Vagina (tissue), 2 donors: Measurements from ENCODE around the gene STEAP1B. TPM values are rescaled to one million over a fixed set of nuclear protein-coding genes. Genes with fewer than 3 reads are reported as not detected.
A peak's percentile ranks its signal among the peaks of the same experiment; 100 is the strongest.

Experiments
- DNase-seq, 2 donors: peaks; one replicate each; pipeline ENCODE4 v3.0.0-alpha.2; 2017; ENCODE audit errors: extremely low spot score in 2 of 2
- H3K27ac ChIP-seq: fragments of 200-600 bp; sonication (generic); one replicate; pipeline ENCODE4 v1.5.1; 2019
- H3K27me3 ChIP-seq: fragments of 200-600 bp; sonication (generic); one replicate; pipeline ENCODE4 v1.5.1; 2019
- H3K36me3 ChIP-seq, 2 donors: fragments of 200-600 bp; sonication (generic); one replicate each; pipeline ENCODE4 v1.5.1; 2017 to 2019
- H3K4me1 ChIP-seq: fragments of 200-600 bp; sonication (generic); one replicate; pipeline ENCODE4 v1.5.1; 2019
- H3K4me3 ChIP-seq, 2 donors: fragments of 200-600 bp; sonication (generic); 1 replicate in 1 of 2; 2 replicates in 1 of 2; pipeline ENCODE4 v1.5.1; 2016 to 2019
- H3K9me3 ChIP-seq: fragments of 200-600 bp; sonication (generic); one replicate; pipeline ENCODE4 v1.5.1; 2019
- POLR2A ChIP-seq, 2 donors: fragments of 450-650 bp; IDR thresholded peaks; one replicate each; pipeline ENCODE4 v1.6.1; 2017; ENCODE audit warnings: antibody characterized with exemption in 2 of 2, mild to moderate bottlenecking in 2 of 2, moderate library complexity in 2 of 2
- POLR2AphosphoS5 ChIP-seq, 2 donors: sonication (generic); formaldehyde crosslinking; IDR thresholded peaks; one replicate each; pipeline ENCODE4 v1.9.0; 2017; ENCODE audit warnings: antibody characterized with exemption in 2 of 2, mild to moderate bottlenecking in 2 of 2, low read depth in 1 of 2; ENCODE audit not compliant: insufficient read depth in 1 of 2
- intact Hi-C: fragments of 100-400 bp; cut with DNase I; formaldehyde crosslinking; loops from one replicate; pipeline ENCODE4 v1.15.1; 2023
- total RNA-seq: library from RNA; depleted of rRNA; stranded (reverse); fragments of >200 nt; gene quantifications from one replicate; pipeline ENCODE4 v1.2.3, GENCODE V29; 2016
- TF ChIP-seq, protein P1 (sequence below), 3 experiments: fragments of 450-650 bp in 2 of 3; fragments of 200-600 bp in 1 of 3; sonication (generic) in 1 of 3; IDR thresholded peaks; one replicate each; pipeline ENCODE4 v1.5.1; 2017 to 2019; ENCODE audit warnings: antibody characterized with exemption in 3 of 3, mild to moderate bottlenecking in 2 of 3, moderate library complexity in 2 of 3

STEAP1B gene
- total RNA-seq, 1 donor from 2014 or later: 8.8 TPM

DNA sequence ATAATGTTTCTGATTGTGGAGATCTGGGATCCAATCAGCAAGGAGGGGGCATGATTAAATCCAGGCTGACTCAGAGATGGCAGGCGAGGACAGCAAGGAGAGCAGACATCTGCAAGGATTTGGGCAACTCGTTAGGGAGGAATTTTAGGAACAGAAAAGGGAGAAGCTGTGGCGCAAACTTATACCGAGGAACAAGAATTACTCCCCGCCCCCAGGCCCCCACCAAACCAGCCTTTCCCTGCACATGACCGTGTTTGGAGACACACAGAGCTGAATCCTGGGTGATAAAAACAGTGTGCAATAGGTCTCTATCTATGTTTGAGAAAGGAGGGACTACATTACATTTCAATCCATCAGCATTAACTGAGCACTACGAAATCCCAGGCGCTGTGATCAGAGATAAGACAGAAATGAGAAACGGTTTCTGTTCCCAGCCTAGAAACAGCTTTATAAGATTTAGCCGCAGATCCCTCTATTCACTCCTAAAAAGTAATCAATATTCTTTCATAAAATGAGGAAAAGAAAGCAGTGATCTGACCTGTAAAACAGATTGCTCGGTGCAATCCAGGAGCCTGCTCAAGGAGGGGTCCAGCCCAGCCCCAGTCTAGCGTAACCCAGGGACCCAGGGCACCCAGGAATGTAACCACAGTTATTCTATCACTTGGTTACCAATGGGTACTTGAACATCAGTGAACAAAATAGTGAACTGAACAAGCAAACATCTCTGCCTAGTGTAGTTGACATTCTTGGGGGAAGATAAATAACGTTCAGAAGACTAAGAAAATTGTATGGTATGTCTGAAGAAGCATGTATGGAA lies 105.9 kb downstream of the STEAP1B start:
- H3K9me3 ChIP-seq: no peaks in the 10 kb centered on the region
- TF ChIP-seq, protein P1, sequence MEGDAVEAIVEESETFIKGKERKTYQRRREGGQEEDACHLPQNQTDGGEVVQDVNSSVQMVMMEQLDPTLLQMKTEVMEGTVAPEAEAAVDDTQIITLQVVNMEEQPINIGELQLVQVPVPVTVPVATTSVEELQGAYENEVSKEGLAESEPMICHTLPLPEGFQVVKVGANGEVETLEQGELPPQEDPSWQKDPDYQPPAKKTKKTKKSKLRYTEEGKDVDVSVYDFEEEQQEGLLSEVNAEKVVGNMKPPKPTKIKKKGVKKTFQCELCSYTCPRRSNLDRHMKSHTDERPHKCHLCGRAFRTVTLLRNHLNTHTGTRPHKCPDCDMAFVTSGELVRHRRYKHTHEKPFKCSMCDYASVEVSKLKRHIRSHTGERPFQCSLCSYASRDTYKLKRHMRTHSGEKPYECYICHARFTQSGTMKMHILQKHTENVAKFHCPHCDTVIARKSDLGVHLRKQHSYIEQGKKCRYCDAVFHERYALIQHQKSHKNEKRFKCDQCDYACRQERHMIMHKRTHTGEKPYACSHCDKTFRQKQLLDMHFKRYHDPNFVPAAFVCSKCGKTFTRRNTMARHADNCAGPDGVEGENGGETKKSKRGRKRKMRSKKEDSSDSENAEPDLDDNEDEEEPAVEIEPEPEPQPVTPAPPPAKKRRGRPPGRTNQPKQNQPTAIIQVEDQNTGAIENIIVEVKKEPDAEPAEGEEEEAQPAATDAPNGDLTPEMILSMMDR (IDR thresholded peaks at IDR 0.05): no peak
- TF ChIP-seq POLR2A (IDR thresholded peaks at IDR 0.05) (no peak), POLR2AphosphoS5 (IDR thresholded peaks at IDR 0.05; ENCODE audit: insufficient read depth in 1 of 2, low read depth in 1 of 2) (no peak)
- H3K36me3 ChIP-seq: no peaks in the 10 kb centered on the region
- no peak overlapping the region for H3K27ac ChIP-seq
- no peak overlapping the region for H3K4me3 ChIP-seq
- H3K27me3 ChIP-seq: no peaks in the 10 kb centered on the region
- no peaks in the 10 kb centered on the region for H3K4me1 ChIP-seq
- intact Hi-C loops: no loop called here
- peak in 1 of 2 donors; percentile 34 for DNase-seq

DNA sequence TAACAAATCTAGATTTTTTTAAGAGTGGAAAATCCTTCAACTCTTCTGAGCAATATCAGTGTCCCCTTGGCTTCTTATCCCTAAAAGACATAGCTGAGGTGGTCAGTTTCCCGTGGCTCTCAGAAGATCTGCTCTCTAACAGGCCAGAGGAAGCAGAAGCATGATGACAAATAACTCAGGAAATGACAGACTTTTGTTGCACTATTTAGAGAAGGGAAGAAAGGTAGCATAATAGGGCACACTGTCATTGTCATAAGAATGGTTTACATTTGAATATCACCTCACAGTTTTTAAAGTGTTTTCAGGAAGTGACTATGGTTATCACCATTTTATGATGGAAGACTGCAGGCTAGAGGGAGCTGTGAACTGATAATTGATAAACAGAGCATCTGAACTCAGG lies 109.5 kb downstream of the STEAP1B start:
- no peaks in the 10 kb centered on the region for H3K4me1 ChIP-seq
- no peak for DNase-seq
- no peak overlapping the region for H3K27ac ChIP-seq
- H3K36me3 ChIP-seq: no peaks in the 10 kb centered on the region
- intact Hi-C loops: no loop called here
- H3K27me3 ChIP-seq: no peaks in the 10 kb centered on the region
- no peaks in the 10 kb centered on the region for H3K9me3 ChIP-seq
- TF ChIP-seq, protein P1 (IDR thresholded peaks at IDR 0.05): no peak
- no peak for TF ChIP-seq POLR2AphosphoS5 (IDR thresholded peaks at IDR 0.05; ENCODE audit: insufficient read depth in 1 of 2, low read depth in 1 of 2)
- no peak for TF ChIP-seq POLR2A (IDR thresholded peaks at IDR 0.05)
- H3K4me3 ChIP-seq: no peak overlapping the region

DNA sequence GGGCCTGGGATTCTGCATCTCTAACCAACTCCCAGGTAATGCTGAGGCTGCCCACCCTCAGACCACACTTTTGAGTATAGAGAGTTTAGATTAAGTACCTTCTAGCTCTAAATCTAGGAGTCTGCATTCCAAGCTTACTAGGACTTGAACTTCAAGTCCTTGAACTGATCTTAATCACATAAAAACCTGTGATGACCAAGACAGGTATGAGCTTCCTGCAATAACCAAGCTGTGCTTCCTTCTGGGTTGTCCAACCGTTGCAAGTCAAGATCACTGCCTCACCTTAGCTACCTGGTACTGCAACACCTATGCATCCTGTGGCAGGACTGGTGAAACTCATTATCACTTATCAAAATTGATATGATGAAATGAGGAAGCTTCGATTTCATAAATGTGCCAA lies 110.1 kb downstream of the STEAP1B start:
- Histone ChIP-seq H3K9me3 (no peaks in the 10 kb centered on the region), H3K27ac (no peak overlapping the region), H3K27me3 (no peaks in the 10 kb centered on the region), H3K4me3 (no peak overlapping the region), H3K36me3 (no peaks in the 10 kb centered on the region), H3K4me1 (no peaks in the 10 kb centered on the region)
- TF ChIP-seq POLR2A (IDR thresholded peaks at IDR 0.05): no peak
- TF ChIP-seq, protein P1 (IDR thresholded peaks at IDR 0.05): no peak
- TF ChIP-seq POLR2AphosphoS5 (IDR thresholded peaks at IDR 0.05; ENCODE audit: insufficient read depth in 1 of 2, low read depth in 1 of 2): no peak
- intact Hi-C loops: no loop called here
- no peak for DNase-seq

DNA sequence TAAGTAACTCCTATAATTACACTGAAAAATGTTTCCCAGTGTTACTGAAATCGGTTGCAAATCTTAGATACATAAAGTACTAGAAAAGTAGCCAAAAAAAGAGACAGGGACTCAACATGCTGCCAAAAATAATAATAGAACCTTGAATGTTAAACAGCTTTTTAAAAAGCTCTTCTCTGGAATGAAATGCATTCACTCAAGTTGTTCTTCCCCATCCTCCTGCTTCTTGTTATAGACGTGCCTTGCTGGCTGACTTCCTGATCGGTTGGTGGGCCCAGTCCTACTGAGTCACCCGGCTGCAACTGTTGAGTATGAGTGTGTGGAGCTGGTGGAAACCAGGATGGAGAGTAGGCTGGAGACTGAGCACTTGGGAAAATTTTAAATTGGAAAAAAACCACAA lies 112.4 kb downstream of the STEAP1B start:
- no peak overlapping the region for H3K4me3 ChIP-seq
- no peaks in the 10 kb centered on the region for H3K4me1 ChIP-seq
- TF ChIP-seq POLR2AphosphoS5 (IDR thresholded peaks at IDR 0.05; ENCODE audit: insufficient read depth in 1 of 2, low read depth in 1 of 2): no peak
- TF ChIP-seq POLR2A (IDR thresholded peaks at IDR 0.05): no peak
- TF ChIP-seq, protein P1 (IDR thresholded peaks at IDR 0.05): no peak
- intact Hi-C loops: loop anchor here (2.0 kb wide), 1 partner anchor 33 kb away; no protein-coding TSS in a partner anchor
- H3K27ac ChIP-seq: no peak overlapping the region
- no peaks in the 10 kb centered on the region for H3K36me3 ChIP-seq
- no peaks in the 10 kb centered on the region for H3K9me3 ChIP-seq
- no peak for DNase-seq
- no peaks in the 10 kb centered on the region for H3K27me3 ChIP-seq

DNA sequence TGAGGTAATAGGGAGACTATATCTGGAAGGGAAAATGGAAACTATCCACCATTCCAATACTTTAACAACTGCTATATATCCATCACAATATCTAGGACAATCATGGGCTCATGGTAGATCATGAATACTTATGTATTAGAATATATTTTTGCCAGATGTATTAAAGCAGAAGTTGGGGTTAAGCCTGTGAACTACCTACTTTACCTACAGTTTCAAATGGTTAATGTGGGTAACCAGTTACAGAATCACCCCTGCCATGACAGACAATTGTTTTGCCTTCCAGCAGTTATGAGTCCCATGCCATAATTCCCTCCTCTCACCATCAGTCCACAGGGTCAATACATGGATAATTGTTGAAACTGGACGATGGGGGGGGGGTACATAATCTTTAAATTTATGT lies 113.1 kb downstream of the STEAP1B start:
- H3K4me3 ChIP-seq: no peak overlapping the region
- DNase-seq: no peak
- no peaks in the 10 kb centered on the region for H3K4me1 ChIP-seq
- no peaks in the 10 kb centered on the region for H3K9me3 ChIP-seq
- intact Hi-C loops: loop anchor here (2.0 kb wide), 1 partner anchor 32 kb away; no protein-coding TSS in a partner anchor
- no peak overlapping the region for H3K27ac ChIP-seq
- TF ChIP-seq, protein P1 (IDR thresholded peaks at IDR 0.05): no peak
- no peak for TF ChIP-seq POLR2A (IDR thresholded peaks at IDR 0.05)
- no peaks in the 10 kb centered on the region for H3K27me3 ChIP-seq
- no peaks in the 10 kb centered on the region for H3K36me3 ChIP-seq
